ENCODE data around the gene TTC17.

The TTC17 gene

DNA sequence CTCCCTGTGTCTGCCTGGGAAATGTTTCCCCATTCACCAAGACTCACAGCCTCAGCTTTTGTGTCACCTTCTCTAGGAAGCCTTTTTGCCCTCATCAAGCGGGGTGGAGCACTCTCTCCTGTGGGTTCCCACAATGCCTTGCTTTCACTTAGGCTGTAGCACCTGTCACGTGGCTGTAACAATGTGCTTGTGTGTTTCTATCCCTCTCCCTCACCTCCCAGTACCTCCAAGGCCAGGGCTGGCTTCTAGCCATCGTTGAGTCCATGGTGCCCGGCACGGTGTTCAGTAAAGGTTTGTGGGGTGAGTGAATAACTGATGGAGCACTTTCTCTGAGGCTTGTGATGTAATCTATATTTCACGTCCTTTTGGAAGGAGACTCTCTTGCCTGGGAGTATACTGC lies 153.2 kb downstream of the TTC17 start:
- no peak for DNase-seq
- in situ Hi-C loops (cut with MboI; ENCODE audit: low pct_unique_long_range_greater_than_20kb, low sequenced_read_pairs): no loop called here

GRCh38 chr11:43515090-43515489 lies 156.4 kb downstream of the TTC17 start:
- no peak for DNase-seq
- in situ Hi-C loops (cut with MboI; ENCODE audit: low pct_unique_long_range_greater_than_20kb, low sequenced_read_pairs): no loop called here

GRCh38 chr11:43516316-43516850 lies 157.7 kb downstream of the TTC17 start:
- in situ Hi-C loops (cut with MboI; ENCODE audit: low pct_unique_long_range_greater_than_20kb, low sequenced_read_pairs): no loop called here
- no peak for DNase-seq

GRCh38 chr11:43517518-43517917 lies 158.8 kb downstream of the TTC17 start:
- no peak for DNase-seq
- in situ Hi-C loops (cut with MboI; ENCODE audit: low pct_unique_long_range_greater_than_20kb, low sequenced_read_pairs): no loop called here

DNA sequence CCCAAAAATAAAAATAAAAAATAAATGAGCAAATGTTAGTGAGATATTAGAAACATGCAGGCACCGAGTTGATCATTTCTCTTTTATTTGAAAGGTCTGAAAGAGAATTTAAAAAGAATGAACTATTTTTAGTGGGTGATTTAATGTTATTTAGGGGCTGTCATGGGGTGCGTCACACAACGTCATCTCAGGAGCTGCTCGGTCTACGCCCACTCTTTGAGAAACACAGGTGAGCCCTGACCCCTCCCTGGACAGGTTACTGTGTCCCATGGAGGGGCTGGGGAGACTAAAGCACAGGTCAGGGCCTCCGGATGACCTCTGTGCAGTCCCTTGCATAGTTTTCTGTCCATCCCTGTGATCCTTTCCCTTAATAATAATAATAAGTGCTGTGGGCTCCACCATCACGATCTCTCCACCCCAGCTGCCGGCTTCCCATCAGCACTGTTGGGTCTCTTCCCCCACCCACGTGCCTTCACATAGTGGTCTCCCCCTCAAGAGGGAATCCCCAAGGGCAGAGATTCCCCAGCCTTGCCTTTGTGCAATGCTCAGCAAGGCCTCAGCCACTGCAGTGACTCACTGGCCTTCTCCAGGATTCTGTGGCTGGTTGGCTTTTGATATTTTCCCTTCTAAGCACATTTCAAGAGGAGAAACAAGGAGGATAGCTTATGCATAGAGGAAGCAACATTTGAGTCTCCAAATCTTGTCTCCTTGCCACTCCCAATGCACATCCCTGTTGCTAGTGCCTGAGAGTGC lies 159.9 kb downstream of the TTC17 start:
- in situ Hi-C loops (cut with MboI; ENCODE audit: low pct_unique_long_range_greater_than_20kb, low sequenced_read_pairs): no loop called here
- no peak for DNase-seq

GRCh38 chr11:43521471-43521870 lies 162.8 kb downstream of the TTC17 start:
- in situ Hi-C loops (cut with MboI; ENCODE audit: low pct_unique_long_range_greater_than_20kb, low sequenced_read_pairs): no loop called here
- no peak for DNase-seq

GRCh38 chr11:43523632-43524031 lies 164.9 kb downstream of the TTC17 start:
- no peak for DNase-seq
- in situ Hi-C loops (cut with MboI; ENCODE audit: low pct_unique_long_range_greater_than_20kb, low sequenced_read_pairs): no loop called here

DNA sequence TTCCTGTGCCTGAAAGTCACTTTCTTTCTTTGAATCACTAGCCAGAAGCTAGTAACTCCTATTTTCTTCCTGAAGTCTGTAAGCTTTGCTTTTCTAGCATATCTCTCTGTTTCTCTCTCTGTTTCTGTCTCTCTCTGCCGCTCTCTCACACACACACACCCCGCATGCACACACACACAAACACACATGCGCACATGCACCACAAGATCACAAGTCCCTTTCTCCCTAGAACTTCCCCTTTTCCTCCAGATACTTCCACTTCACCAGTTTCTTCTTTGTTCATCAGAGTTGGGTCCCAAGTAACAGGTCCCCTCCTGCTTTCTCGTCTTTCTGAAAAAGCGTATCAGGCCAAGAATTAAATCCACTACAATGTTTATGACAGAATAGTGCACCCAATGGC lies 173.3 kb downstream of the TTC17 start:
- peak; percentile 24 for DNase-seq
- in situ Hi-C loops (cut with MboI; ENCODE audit: low pct_unique_long_range_greater_than_20kb, low sequenced_read_pairs): no loop called here

DNA sequence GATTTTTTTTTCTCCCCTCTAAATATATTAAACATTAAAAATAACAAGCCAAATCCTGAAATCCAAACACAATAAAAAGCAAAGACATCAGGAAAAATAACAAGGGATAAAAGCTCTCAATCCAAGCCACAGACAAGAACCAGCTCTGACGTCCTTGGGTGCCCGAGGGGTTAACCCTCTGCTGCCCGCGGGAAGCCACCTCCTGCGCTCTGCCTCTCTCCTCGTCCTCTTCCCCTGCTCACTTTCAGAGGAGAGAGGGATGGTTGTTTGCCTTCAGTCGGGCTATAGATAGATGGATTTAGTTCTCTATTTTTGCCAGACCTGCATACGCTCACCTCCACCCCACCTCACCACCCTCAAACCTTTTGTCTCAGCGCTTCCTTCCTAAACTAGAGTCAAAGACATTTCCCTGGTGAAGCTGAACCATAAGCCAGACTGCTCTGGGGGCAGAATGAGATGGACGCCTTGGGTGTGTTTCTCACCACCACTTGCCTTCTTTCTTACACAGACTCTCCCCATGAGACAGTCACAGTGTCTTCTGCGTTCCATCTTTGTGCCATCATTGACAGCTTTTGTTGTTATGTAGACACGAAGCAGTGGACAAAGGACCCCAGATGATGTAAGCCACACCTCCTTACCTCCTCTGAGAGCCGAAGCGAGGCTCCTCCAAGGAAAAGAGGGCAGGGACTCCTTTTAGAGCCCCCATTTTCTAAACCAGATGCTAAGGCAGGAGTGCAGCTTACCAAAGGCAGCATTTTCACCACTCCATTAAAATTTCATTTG lies 179.3 kb downstream of the TTC17 start:
- DNase-seq: no peak
- in situ Hi-C loops (cut with MboI; ENCODE audit: low pct_unique_long_range_greater_than_20kb, low sequenced_read_pairs): no loop called here

DNA sequence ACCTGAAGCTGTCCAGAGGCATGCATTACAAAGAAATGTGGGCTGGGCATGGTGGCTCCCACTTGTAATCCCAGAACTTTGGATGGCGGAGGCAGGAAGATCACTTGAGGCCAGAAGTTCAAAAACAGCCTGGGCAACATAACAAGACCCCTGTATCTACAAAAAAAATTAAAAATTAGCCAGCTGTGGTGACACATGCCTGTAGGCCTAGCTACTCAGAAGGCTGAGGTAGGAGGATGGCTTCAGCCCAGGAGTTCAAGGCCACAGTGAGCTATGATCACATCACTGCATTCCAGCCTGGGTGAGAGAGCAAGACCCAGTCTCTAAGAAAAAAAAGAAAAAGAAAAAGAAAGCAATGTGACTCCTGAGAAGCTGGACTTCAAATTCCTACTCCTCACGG lies 183.3 kb downstream of the TTC17 start:
- DNase-seq: no peak
- in situ Hi-C loops (cut with MboI; ENCODE audit: low pct_unique_long_range_greater_than_20kb, low sequenced_read_pairs): no loop called here

DNA sequence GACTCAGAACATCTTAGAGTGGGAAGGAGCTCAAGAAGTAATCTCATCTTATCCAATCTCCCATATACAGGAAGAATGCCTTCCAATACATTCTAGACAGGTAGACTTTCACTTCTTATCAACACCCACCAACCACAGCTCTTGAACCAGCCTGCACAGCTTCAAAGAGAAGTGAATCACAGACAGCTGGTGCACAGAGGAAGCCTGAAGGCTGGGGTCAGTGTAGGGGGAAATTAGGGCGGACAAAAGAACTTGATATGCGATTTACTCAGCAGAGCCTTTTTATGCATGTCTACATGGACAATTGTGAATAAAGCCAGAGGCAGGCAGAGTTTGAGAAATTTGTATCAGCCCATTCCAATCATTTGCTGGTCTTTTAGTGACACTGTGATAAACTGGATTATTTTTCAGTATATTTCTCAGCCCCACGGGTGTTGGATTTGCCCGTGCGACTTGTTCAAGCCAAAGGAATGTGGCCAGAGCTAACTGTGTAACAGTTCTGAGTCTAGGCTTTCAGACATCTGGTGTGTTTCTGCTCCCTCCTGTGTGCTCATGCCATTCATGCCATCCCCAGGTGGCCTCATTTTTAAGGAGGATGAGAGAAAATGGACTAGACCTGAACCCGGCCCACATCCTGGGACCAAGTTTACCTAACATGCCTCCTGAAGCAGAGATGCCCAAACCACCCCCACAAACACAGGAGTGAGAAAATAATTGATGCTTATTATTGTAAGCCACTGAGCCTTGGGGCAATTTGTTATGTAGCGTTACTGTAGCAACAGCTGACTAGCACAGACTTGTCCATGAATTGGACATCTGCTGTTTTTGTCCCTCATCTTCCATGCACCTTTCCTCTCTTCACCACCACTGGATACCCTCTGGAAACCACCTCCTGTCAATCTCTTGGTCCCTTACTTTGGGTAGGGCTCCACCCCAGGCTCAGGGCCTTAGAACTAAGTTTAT lies 184.3 kb downstream of the TTC17 start:
- in situ Hi-C loops (cut with MboI; ENCODE audit: low pct_unique_long_range_greater_than_20kb, low sequenced_read_pairs): no loop called here
- no peak for DNase-seq
